Astrocyte of the spinal cord (primary cell): ENCODE results near the gene MYBPC1.

Source experiments
- DNase-seq: peaks from one replicate; pipeline ENCODE4 v3.0.0; 2011; ENCODE audit warnings: low read depth, low spot score
- H3K4me3 ChIP-seq: 2 replicates; pipeline ENCODE4 v1.5.1; 2011; ENCODE audit warnings: low read depth, mild to moderate bottlenecking, low read length, moderate library complexity
- CTCF ChIP-seq: IDR thresholded peaks from 2 replicates; pipeline ENCODE4 v1.5.1; 2012; ENCODE audit warnings: low read depth, mild to moderate bottlenecking, low read length, inconsistent platforms
- in situ Hi-C: cut with HindIII; loops from 2 replicates; pipeline ENCODE4 v1.10.0; 2017; ENCODE audit warnings: low sequenced_read_pairs

Gene MYBPC1

DNA sequence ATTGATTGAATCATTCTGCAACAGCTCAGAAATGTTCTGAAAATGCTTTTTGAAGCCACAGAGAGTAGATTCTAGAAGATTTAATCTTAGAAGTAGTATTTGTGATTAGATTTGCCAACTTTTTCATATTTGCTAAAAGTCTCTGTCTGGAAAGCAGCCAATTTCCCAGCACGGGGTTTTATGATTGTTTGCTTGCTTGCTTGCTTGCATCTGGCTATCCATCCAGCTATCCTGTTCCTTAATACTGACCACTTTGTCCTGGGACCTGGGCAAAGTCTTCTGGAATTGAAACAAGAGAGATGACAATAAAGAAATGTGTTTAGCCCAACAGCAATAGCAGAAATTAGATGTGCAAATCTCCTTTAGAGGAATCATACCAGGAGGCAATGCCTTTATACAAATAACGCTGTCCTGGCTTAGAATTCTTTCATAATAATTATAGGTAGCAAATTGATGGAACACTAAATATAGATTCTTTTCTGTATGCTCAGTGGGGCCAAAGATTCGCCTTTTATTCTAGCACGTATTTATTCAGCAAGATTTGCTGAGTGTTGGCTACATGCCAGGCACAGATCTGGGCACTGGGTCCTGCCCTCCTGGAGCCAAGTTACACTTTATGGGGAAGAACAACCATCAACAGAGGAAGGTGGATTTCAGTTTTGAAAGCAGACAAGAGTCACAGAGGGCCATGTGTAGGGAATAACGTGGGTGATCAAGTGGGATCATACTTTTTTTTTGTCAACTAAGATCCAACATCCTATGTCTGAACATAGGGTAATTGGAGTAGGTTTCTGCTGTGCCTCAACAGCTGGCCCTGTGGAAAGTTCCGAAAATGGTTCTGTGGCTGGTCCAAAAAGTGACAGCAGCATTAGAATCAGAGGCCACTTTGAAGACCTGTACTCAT is 25.3 kb downstream of the MYBPC1 start:
- in situ Hi-C loops: no loop called here
- DNase-seq: no peak

DNA sequence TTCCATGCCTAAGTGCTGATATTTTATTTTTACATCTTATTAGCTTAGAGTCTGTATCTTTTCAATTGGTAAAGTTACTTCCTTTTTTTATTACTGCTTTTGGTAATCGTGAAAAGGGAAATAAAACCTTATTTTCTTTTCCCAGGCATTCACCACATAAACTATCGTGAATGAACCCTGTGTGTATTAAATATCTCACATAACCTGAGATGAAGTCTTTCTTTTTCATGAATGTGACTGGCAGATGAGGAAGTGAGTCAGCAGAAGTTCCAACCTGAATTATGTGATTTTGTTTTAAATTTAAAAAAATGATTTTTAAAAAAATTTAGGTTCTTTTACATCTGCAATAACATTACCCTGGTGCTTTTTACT is 26.0 kb downstream of the MYBPC1 start:
- no peak for DNase-seq
- no peak for TF ChIP-seq CTCF
- no peak overlapping the region for H3K4me3 ChIP-seq
- in situ Hi-C loops: no loop called here

More for the DNA sequence above, 25.3 kb downstream of the MYBPC1 start:
- no peak overlapping the region for H3K4me3 ChIP-seq
- TF ChIP-seq CTCF: no peak

GRCh38 chr12:101628676-101629075 is 33.9 kb downstream of the MYBPC1 start:
- H3K4me3 ChIP-seq: no peak overlapping the region
- no peak for DNase-seq
- in situ Hi-C loops: no loop called here
- no peak for TF ChIP-seq CTCF

DNA sequence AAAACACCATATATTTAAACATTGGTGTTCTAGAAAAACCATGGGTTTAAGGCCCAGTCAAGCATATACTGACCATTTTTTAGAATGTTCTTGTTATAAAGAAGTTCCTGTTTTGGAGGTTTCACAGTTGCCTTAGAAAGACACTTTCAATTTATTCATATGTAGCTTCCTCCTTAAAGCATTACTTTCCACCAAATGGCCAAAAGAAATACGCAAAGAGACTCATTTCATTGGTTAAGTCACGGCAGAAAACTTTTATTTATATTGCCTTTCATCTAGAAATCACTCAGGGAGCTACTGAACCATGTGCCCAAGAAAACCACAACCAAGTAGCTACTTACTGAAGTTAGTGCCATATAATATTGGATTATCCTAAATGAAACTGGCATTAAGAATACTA is 40.0 kb downstream of the MYBPC1 start:
- DNase-seq: no peak
- in situ Hi-C loops: no loop called here
- no peak overlapping the region for H3K4me3 ChIP-seq
- TF ChIP-seq CTCF: no peak

GRCh38 chr12:101637936-101638335 is 43.2 kb downstream of the MYBPC1 start:
- no peak for TF ChIP-seq CTCF
- no peak for DNase-seq
- in situ Hi-C loops: no loop called here
- H3K4me3 ChIP-seq: no peak overlapping the region

DNA sequence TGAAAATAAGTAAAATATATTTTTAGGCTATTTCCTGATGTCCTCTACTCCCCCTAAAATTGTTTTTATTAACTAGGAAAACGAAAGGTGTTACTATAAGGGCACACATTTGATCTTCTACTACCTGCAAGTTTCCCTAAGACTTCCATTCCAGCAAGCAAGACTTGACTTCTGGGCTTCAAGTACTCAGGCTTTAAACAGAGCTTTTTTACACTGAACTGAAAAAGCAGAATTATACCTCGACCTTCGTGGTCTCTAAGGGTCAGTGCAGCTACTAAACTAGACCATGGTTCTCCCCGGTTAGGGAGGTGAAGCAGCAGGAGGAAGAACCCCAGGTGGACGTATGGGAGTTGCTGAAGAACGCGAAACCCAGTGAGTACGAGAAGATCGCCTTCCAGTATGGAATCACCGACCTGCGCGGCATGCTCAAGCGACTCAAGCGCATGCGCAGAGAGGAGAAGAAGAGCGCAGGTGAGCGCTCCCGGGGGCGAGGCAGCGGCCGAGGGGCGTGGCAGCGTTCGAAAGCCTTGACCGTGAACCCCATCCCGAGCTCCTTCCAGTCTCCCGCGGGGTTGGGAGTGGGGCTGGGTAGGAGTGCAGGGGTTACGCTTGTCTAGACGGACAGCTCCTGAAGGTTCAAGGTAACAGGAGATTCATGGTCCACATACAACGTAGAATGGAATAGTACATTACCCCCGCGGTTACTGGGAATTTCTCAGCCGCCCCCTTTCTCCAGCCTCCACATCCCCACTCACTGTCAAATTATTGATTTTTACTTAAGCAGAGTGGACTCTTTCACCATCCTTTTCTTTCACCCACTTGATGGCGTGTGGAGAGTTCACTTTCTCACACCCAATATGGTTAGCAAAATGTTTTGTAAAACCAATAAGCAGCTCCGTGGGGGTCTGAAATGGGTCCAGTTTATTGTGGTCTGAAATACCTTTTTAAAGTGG is 47.6 kb downstream of the MYBPC1 start:
- no peak for DNase-seq
- no peak for TF ChIP-seq CTCF
- in situ Hi-C loops: no loop called here
- peak overlapping the region; percentile 6 for H3K4me3 ChIP-seq
